Activated CD4-positive, alpha-beta T cell treated with anti-CD3 and anti-CD28 coated beads, Interleukin-2, amount 50 U/mL, for 48 hours (primary cell): ENCODE measurements around the gene SDHD.

Source experiments
- DNase-seq, 2 experiments: peaks; one replicate each; pipeline ENCODE4 v3.0.0-alpha.2; 2020

The SDHD gene

DNA sequence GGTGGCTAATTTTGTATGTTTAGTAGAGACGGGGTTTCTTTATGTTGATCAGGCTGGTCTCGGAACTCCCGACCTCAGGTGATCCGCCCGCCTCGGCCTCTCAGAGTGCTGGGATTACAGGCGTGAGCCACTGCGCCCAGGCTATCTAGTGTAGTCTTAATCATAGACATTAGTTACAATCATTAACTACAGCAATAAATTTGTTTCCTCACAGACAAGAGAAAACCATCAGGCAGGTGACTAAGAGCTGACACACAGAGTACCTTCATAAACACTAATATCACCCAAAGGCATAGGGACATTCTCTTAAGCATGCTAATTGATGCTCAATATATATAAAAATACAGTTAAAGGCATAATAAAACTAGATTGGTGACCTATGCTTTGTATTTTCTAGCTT lies 19.4 kb downstream of the SDHD start:
- DNase-seq: no peak

DNA sequence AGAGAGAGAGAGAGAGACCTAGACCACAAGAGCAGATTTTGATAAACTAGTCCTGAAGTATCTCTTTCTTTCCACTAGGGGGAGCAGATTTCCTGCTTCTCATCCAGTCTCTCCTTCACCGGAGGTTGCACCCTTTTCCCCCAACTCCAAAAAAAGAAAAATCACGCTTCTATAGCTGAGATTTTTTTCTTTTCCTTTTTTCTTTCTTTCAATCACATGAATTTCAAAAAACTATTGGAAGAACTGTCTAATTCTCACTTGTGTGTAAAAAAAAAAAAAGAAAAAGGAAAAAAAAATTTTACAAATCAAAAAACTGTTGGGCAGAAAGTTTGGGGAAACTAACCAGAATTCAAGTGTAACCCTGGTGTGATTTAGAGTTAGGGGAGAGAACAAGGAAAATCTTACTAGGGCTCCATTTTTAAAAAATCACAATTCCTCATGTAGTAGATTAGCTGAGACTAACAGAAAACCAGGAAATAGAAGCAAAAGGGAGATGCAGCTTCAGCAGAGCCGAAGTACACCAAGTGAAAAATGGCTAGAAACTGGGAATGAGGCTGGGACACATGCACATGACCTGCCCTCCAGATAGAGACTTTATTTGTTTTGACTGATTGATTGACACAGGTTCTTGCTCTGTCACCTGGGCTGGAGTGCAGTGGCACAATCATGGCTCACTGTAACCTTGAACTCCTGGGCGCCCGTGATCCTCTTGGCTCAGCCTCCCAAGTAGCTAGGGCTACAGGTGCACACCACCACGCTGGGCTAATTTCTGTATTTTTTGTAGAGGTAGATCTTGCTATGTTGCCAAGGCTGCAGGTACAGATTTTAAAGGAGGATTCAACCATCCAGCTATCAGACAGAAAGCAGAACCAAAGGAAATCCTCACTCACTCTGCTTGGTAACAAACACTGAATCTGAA lies 27.1 kb downstream of the SDHD start:
- no peak for DNase-seq

DNA sequence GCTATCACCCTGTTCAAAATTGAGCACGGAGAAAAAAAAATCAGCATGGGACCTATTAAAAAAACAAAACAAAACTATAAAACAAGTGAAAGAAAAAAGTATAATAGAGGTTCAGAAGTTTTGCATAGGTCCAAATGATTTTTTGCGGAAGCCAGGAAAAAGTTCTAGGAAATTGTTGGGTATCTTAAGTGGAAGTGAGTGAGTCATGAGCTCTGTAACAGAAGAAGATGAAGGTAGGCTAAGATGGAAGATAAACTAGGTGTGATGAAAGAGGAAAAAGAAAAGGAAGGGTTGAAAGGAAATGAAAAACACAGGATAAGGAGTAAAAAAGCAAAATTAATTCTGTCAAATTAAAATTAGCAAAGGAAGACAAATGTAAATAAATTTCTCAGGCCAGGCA lies 27.8 kb downstream of the SDHD start:
- no peak for DNase-seq

DNA sequence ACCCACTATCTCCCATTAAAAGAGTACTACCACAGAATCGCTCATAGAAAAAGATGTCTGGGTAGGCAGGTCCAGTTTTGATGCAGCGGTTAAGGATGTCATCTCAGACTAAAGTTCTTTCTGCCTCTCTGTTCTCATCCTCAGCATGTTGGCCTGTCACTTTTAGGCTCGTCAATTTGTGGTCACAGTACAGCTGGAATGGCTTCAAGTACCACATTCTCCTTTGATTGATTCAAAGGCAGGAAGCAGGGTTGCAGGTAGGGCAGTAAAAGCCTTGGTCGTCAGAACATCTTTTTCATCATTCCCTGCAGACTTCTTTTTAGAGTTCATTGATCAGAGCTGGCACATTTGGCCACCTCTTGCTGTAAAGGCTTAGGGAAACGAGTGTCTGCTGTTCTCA lies 28.7 kb downstream of the SDHD start:
- no peak for DNase-seq

DNA sequence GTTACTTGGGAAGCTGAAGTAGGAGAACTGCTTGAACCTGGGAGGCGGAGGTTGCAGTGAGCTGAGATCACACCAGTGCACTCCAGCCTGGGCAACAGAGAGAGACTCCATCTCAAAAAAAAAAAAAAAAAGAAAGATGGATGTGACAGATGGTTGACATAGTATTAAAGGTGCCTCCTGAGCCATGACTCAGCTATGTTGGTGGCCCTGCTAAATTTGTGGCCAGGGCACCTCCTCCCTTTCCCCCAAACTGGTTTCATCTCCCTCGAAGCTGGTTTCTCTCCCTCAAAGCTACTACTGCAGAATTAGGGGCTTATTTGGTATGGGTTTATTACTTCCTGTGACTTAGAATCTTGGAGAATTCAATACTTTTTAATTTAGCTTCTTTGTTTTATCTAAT lies 31.5 kb downstream of the SDHD start:
- DNase-seq: no peak

DNA sequence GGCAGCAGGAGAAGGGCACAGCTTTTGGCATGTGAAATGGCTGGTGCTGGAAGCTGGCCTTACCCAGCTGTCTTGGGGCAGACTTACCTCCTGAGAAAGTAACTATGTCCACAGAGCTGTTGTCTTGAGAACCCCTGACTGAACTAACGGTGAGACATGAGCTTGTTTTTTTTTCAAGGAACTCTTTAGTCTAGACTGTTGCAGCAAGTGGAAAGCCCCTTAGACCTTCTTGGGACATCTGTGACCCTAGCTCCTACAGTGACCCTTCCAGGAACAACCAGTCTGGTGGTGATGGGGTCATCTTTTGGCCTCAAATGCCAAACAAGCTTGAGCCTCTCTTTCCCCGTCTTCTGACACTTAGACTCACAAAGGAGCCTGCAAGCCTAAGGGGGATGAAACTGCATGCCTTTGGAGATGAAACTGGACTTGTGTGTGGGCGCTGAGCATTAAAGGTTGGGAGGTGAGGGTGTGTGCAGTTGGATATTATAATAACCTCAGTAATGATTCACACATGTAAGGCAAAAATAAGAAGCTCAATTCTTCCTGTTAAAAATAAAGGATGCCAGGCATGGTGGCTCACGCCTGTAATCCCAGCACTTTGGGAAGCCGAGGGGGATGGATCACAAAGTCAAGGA lies 35.4 kb downstream of the SDHD start:
- DNase-seq: no peak

DNA sequence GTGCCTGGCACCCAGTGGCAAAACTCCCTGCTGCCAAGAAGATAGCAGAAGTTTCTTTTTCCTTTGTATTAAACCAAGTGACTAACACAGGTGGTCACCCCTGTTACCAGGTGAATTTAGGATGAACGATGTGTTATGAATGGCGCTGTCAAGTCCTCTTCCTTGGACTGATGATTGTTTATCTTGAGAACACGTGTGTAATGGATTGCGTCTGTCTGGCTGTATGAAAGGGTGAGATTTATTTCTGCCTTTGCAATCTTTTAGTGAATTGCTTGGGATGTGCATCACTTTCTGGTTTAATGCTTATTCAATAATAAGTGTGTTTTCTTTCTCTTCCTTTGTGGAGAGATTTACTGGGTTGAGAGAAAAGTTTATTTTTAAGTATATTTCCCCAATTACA lies 36.5 kb downstream of the SDHD start:
- DNase-seq: no peak

DNA sequence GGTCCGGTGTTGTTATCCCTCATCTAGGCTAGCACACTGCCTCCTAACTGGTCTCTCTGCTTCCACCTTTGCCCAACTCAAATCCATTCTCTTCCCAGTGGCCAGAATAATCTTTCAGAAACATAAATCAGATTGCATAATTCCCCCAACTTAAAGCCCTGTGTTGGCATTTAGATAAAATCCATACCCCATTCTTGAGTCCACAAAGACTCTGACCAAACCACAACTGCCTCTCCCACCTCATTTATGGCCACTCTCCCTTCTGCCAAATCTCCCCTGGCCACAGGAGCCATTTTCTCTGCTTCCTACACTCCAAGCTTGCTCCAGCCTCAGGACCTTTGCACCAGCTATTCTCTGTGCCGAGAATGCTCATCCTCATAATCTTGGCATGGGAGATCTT lies 40.4 kb downstream of the SDHD start:
- no peak for DNase-seq

DNA sequence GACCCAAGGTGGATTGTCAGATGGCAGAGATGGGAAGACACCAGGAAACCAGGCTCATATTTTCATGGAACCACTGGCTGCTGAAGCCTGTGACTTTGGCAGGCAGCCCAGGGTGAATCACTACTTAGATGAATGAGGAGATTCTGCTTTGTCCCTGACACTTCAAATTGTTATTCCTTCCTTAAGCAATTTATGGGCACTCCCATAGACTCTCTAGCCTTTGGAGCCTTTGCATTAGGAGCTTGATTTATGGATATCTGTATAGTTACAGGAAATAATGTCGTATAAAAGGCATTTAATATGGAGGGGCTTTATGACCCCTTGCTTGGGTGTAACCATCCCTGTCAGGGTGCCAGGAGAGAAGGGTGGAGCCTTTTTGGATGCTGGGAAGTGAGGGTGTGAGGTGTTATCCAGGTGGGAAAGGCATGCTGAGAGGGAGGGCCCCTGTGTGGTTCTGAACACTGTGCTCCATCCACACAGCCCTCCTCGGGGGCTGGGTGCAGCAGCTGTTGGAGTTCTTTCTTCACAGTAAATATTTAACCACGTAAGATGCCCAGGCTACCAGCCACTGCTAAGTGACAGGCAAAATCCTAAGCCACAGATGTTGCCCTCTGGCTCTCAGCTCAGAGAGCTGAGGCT lies 41.9 kb downstream of the SDHD start:
- no peak for DNase-seq

DNA sequence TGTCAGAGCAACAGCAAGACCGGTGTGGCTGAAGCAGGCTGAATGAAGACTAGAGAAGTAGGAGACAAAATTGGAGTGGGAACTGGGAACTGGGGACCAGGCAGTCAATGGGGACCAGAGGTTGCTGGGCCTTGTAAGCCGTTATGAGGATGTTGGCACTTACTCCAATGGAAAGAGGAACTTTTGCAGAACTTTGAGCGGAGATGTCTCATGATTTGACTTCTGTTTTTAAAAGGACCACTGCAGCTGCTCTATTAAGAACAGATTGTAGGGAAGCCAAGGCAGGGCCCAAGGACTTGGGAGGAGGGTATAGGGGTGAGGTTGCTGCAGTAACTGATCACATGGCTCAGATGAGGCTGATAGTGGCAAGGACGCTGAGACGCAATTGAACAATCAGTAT lies 43.0 kb downstream of the SDHD start:
- no peak for DNase-seq

DNA sequence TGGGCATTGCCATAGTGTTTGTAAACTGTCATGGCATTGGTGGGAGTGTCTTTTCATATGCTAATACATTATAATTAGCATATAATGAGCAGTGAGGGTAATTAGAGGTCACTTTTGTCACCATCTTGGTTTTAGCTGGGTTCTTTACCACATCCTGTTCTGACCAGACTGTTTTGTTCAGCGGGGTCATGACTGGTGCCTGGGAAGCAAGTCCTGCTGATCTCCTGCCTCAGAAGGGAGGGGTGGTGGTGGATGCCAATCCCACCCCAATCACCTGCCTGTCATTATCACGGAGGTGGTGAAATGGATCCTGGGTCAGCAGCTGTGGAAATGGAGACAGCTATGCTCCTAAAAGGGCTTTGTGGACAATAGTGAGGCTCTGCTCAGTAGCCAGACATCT lies 46.1 kb downstream of the SDHD start:
- DNase-seq: no peak

DNA sequence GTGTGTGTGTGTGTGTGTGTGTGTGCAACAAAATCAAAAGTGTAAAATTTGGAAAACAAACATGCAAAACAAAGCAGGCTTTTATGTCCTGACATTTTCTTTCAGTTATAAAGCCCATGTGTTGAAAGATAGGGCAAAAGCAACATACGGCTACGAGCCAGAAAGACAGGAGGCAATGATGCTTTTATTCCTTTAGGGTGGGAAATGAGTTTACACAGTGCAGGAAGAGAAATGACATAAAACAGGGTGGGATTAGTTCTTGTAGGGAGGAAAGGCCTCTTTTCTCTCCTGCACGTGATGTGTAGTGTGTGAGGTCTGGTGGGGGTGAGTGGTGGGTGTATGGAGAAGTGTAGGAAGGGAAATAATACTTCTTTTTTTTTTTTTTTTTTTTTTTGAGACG lies 47.8 kb downstream of the SDHD start:
- no peak for DNase-seq

DNA sequence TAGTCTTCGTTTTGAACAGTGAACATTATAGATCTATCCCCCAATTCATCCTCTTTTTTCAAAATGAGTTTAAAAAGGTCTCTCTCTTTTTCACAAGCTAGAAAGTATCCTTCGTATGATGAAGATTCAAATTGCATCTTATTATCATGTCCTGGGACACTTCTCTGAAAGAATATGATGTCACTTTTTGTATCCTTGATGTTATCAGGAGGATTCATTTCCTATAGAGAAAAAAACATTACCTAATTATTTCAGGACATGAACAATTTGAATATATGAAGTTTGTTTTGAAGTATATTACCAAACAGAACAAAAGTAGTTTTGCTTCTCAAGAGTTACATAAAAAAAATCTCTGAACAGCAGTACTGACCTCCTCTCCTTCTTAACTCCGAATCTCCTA lies 56.9 kb downstream of the SDHD start:
- no peak for DNase-seq
